K562 treated with DMSO at 1 percent for 4 hours (cell line): Measurements from ENCODE around the gene ITIH2. TPM values are rescaled to one million over a fixed set of nuclear protein-coding genes. Genes with fewer than 3 reads are reported as not detected.

Experiments used
- total RNA-seq: library from RNA; unstranded; fragments of 300-600 nt; gene quantifications from 2 replicates; pipeline ENCODE4 v1.2.3, GENCODE V29; 2022; ENCODE audit not compliant: insufficient read depth

Gene ITIH2, protein sequence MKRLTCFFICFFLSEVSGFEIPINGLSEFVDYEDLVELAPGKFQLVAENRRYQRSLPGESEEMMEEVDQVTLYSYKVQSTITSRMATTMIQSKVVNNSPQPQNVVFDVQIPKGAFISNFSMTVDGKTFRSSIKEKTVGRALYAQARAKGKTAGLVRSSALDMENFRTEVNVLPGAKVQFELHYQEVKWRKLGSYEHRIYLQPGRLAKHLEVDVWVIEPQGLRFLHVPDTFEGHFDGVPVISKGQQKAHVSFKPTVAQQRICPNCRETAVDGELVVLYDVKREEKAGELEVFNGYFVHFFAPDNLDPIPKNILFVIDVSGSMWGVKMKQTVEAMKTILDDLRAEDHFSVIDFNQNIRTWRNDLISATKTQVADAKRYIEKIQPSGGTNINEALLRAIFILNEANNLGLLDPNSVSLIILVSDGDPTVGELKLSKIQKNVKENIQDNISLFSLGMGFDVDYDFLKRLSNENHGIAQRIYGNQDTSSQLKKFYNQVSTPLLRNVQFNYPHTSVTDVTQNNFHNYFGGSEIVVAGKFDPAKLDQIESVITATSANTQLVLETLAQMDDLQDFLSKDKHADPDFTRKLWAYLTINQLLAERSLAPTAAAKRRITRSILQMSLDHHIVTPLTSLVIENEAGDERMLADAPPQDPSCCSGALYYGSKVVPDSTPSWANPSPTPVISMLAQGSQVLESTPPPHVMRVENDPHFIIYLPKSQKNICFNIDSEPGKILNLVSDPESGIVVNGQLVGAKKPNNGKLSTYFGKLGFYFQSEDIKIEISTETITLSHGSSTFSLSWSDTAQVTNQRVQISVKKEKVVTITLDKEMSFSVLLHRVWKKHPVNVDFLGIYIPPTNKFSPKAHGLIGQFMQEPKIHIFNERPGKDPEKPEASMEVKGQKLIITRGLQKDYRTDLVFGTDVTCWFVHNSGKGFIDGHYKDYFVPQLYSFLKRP
- total RNA-seq, result not detected in 2 replicates

DNA sequence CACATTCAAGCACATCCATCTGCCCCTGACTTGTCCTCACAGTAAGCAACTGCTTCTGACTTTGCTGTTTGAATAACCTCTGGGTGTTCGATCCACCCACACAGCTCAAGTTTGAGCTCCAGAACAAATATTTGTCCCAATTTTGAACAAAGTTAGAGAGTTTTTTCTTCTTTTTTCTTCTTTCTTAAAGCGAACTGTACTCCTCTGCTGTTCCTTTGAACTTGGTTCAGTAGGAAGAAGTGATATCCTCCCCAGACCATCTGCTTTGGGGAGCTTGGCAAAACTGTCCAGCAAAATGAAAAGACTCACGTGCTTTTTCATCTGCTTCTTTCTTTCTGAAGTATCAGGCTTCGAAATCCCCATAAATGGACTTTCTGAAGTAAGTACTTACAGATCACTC is at the start of gene ITIH2:
TSS of gene ITIH2 (plus strand) at position 177 of the 400 bp plus-strand sequence. CDS start at position 296, 119 bp downstream.

DNA sequence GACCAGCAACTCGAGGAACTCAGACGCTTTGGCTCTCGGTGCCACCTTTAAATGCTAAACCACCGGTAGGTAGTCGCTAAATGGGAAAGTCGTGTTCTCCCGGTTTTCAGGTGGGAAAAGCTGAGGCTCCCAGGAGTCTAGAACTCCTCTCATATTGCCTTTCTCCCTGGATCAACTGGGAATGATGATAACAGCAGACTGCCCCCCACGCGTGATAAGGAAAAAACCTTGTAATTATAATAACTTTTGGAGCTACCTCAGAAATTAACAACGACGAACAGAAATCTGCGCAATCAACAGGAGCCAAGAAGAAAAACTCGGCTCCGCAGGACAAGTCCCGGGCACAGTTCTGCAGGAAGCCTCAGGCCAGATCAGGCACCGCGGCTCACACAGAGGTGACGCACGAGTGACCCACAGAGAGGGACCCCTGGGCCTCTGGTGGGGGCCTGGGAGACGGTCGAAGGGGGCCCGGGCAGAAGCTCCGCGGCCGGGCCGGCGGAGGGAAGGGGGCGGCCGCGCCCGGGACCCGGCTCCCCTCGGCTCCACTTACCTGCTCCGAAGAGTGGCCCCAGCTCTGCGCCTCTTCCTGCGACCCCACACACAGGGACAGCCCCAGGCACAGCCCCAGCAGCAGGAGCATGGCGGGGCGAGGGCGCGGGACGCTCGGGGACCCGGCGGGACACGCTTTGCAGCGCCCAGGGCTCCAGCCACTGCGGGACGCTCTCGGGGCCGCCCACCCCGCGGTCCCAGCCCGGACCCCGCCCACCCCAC is 36.7 kb upstream of the ITIH2 start, which contains the start of gene ITIH5:
TSS of gene ITIH5 (minus strand) at position 714 of the 771 bp plus-strand sequence. CDS start at position 640, 74 bp downstream.

DNA sequence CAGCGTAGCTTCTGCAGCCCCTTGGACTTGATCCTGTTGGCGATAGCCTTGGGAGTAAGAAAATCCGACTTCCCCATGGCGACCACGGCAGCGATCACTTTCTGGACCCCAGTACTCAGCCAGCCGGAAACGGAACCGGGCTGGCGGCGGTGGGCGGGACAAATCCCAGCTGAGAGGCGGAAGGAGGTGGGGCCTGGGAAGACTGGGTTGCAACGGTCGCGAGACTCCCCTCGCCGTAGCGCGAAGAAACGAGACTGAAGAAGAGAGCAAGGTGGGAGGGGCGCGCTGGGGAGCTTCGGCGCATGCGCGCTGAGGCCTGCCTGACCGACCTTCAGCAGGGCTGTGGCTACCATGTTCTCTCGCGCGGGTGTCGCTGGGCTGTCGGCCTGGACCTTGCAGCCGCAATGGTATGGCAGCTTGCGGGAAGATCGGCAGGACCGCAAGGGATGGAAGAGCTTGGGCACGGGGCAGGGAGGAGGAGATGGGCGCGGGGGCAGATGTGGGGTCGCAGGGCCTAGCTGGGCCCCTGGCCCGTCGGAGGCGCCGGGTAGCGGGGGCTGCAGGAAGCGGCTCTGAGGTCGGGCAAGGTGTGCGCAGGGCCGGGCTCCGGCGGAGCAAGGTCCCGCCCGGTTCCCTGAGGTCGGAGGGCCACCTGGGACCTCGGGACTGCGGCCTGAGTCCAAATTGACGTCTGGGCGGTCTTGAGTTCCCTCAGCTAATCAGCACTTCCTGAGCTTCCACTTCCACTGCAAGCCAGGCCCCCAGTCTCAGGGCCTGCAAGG is 84.9 kb downstream of the ITIH2 start, which contains the start of the genes ATP5F1C and KIN:
TSS of gene ATP5F1C (plus strand) at position 321 of the 782 bp plus-strand sequence. CDS start at position 352, 31 bp downstream.
TSS of gene KIN (minus strand) at position 137 of the 782 bp plus-strand sequence. CDS start at position 77, 60 bp downstream.

Other genes with a start within 250 kb of the ITIH2 start
- gene ITIH5, start 36.4 kb upstream of the ITIH2 start, total RNA-seq, result 8.6 and 15.2 TPM in 2 replicates
- gene KIN, start 84.7 kb downstream of the ITIH2 start, total RNA-seq, result 3.5 and 7.0 TPM in 2 replicates
- gene ATP5F1C, start 84.9 kb downstream of the ITIH2 start, total RNA-seq, result 294 and 339 TPM in 2 replicates
- gene TAF3, start 115.2 kb downstream of the ITIH2 start, total RNA-seq, result 12.2 and 13.3 TPM in 2 replicates